Activated CD4-positive, alpha-beta T cell treated with anti-CD3 and anti-CD28 coated beads, Interleukin-2, Interleukin-4, amounts not matched to agents 100 ng/mL and 50 ng/mL, durations not matched to agents 16 hours and 8 hours (primary cell): ENCODE measurements around the gene PRLH.

Source experiments
- DNase-seq: peaks from one replicate; pipeline ENCODE4 v3.0.0-alpha.2; 2020; ENCODE audit warnings: low spot score

PRLH gene

DNA sequence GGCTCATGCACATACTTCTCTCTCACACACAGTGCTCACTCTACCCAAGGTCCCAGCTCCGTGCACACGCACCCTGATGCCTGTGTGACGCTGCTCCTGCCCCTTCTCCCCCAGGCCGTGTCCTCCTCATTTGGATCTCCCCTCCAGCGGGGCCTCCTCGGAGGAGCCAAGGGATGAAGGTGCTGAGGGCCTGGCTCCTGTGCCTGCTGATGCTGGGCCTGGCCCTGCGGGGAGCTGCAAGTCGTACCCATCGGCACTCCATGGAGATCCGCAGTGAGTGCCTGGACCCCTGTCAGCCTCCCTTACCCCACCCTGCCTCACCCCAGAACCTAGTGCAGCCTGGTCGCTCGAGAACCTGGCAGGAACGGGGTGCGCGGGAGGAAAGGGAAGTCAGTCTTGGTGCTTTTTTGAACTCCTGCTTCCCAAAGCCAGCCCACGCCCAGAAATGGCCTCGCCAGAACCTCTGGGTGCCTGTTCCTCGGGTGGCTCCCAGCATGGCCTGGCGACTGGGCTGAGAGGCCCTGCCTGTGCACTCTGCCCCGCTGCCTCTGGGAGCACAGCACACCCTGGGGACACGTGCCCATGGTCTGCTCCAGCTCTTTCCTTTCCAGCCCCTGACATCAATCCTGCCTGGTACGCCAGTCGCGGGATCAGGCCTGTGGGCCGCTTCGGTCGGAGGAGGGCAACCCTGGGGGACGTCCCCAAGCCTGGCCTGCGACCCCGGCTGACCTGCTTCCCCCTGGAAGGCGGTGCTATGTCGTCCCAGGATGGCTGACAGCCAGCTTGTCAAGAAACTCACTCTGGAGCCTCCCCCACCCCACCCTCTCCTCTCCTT is at the start of gene PRLH:
Gene PRLH, plus strand, starts transcription at position 174 of the 835 bp plus-strand sequence. Its CDS starts 0 bp downstream, at position 174.
- no peak for DNase-seq

DNA sequence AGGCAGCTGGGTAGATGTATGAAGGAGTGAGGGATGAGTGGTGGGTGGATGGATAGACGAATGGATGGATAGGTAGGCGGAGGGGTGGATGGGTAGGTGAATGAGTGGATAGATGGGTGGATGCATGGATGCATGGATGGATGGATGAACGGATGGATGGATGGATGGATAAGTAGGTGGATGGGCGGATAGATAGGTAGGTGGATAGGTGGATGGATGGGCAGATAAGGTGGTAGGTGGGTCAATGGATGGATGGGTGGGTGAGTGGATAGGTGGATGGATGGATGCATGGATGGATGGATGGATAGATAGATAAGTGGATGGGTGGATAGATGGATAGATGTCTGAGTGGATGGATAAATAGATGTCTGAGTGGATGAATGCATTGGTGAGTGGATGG is 49.2 kb upstream of the PRLH start:
- DNase-seq: no peak

DNA sequence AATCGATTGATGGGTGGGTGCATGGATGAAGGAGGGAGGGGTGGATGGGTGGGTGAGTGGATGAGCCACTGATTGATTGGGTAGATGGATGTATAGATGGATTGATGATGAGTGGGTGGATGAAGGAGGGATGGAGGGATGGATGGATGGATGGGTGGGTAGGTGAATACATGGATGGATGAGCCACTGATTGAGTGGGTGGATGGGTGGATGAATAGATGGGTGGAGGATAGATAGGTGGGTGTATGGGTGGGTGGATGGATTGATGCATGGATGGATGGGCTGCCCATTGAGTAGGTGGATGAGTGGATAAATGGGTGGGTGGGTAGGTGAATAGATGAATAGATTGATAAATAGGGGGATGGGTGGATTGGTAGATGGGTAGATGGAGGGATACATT is 48.4 kb upstream of the PRLH start:
- no peak for DNase-seq

GRCh38 chr2:237519506-237520245 is 46.7 kb upstream of the PRLH start:
- no peak for DNase-seq

DNA sequence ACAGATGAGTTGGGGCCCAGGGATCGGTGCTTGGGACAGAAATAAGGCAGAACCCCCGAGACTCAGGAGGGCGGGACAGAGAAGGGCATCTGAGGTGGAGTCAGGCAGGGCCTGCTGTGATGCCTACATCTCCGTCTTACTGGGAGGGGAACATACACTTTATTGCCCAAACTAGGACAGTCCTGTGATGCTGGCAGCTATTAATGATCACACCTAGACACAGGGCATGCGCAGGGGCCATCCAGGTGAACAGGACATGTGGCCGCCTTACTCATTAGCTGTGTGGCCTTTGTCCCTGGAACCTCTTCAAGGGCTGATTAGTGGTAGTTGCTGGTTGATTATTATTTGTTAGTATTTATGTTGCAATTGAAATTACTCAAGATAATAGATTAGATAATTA is 46.1 kb upstream of the PRLH start:
- DNase-seq: no peak

DNA sequence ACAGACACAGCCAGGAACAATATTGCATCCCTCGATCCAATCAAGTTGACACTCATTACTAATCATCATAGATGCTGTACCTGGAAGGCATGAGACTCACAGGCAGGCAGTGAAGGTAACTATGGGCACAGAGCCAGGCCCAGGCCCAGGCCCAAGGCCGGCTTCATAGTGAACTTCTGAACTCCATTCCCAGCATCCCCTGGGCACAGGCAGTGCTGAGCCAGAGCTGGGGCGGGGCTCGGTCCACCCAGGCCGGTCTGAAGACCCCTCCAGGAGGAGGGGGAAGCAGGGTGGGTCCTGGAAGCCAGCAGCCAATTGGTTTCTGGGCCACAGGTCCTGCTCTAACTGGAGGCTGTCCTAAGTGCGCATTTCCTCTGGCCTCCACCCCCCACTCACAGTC is 41.7 kb upstream of the PRLH start:
- no peak for DNase-seq

DNA sequence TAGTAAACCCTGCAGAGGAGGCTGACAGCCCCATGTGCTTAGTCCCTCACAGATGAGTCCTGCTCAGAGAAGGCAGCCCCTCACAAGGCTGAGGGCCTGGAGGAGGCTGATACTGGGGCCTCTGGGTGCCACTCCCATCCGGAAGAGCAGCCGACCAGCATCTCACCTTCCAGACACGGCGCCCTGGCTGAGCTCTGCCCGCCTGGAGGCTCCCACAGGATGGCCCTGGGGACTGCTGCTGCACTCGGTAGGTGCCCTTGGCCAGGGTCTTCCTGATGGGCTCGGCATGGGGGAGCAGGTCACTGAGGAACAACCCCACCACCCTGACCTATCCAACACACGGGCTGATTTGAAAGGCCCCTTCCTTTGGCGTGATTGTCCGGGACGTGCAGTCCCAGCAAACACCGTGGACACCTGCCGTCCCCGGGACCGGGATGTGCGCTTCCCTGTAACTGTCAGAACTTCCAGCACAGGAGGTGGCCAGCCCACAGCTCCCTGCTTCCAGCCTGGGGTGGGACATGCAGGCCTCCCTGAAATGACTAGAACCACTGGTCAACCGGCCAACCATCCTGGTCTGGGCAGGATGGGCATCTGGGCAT is 40.7 kb upstream of the PRLH start:
- DNase-seq: no peak

DNA sequence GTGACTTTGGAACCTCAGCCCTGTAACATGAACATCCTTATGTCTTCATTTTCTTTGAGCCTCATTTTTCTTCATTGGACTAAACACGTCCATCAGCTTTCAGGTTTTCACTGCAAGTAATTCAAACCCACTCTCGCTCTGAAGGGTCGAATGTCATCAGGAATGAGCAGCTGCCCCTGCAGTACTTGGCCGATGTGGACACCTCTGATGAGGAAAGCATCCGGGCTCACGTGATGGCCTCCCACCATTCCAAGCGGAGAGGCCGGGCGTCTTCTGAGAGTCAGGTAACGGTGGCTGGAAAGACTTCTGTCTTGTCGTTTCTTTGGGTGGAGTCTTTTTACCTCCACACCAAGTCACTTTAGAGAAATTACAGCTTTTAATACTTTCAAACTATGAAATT is 39.1 kb upstream of the PRLH start:
- no peak for DNase-seq

GRCh38 chr2:237527766-237528165 is 38.6 kb upstream of the PRLH start:
- DNase-seq: no peak

DNA sequence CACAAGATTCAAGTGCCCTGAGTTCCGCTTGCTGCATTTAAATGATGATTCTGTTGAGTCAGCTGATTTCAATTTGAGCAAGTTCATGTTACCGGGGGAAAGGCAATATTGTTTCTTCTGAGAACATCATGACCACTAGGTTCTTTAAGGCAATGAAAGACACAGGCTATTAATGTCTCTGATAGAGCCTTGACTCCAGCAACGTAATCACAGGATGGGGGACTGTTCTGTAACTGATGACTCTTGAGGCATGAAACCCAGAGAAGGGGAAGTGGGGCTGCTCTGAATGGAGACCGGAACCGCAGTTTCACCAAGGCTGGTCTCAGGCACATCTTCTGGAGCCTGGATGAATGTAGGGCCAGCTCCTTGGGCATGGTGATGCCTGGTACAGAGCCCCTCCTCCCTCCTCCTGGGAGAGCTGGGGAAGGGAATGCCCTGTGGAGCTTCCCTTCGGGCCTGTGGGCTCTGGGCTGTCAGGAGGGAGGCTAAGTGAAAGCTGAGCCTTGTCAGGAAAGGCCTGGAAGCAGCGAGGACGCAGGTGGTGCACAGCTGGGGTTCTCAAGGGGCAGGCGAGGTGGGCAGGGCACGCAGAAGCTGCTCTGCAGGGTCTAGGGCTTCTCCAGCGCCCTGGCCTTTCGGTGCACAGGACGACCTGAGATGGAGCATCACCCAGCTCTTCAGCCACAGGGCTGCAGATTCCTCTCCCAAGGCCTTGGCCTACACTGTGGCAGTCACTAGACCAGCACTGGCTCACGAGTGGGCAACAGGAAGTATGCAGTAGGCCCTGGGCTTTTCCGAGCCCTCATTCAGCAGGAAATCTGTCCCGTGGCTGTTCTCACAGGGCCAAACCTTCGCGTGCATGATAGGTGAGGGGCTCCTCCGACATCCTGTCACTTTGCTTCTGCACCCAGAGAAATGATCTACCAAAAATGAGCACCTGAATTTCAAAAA is 36.6 kb upstream of the PRLH start:
- no peak for DNase-seq

DNA sequence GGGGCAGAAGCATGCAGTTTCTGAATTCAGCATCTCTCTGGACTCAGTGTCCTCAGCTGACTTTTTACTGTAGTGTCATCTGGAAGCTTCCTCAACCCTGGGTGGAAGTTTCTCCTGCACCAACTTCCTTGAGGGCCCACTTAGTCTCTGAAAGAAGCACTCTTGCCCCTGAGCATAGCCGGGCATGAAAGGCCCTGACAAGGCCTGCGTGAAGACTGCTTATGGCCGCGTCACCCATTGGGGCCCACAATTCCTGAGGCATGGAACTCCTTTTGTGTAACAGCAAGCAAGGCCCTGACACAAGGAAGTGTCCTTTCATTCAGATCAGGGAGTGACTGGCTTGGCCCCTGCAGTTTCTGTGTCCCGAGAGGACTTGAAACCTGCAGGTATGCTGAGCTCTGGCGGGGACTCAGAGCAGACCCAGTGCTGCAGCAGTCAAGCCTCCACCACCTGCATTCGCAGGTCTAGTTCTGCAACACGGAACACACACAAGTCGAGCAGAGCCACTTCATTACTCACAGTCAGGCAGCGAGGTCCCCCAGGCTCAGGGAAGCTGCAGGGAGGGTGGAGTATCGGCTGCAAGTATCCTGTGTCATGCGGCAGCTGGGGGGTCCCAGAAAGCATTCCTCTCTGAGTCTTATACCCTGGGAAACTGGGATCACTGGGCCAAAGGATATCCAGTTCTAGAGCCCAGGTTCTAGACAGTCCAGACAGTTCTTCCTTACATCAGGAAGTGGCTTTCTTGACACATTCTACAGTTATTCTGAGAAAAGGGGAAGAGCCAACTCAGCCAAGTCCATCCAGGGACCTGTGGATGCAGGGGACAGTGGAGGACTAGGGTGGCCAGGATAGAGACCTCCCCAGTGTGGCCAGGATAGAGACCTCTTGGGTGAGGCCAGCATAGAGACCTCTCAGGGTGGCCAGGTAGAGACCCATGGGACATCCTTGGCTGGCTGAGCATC is 35.6 kb upstream of the PRLH start:
- no peak for DNase-seq

GRCh38 chr2:237532160-237532559 is 34.2 kb upstream of the PRLH start:
- no peak for DNase-seq

GRCh38 chr2:237533668-237534161 is 32.7 kb upstream of the PRLH start:
- DNase-seq: no peak

DNA sequence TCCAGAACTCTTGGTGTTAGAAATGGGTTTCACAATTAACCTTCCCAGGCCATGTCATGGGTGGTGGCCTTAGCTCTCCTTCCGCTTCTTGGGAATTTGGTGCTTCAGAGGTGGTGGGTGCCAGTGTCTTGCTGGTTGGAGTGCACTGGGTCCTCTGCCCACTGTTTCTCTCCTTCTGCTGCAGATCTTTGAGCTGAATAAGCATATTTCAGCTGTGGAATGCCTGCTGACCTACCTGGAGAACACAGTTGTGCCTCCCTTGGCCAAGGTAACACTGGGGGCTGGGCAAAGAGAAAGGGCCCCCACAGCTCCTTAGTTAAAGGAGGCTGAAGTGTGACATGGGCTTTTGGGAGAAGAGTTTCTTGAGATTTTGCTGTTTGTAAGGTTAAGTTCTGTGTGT is 32.0 kb upstream of the PRLH start:
- no peak for DNase-seq

DNA sequence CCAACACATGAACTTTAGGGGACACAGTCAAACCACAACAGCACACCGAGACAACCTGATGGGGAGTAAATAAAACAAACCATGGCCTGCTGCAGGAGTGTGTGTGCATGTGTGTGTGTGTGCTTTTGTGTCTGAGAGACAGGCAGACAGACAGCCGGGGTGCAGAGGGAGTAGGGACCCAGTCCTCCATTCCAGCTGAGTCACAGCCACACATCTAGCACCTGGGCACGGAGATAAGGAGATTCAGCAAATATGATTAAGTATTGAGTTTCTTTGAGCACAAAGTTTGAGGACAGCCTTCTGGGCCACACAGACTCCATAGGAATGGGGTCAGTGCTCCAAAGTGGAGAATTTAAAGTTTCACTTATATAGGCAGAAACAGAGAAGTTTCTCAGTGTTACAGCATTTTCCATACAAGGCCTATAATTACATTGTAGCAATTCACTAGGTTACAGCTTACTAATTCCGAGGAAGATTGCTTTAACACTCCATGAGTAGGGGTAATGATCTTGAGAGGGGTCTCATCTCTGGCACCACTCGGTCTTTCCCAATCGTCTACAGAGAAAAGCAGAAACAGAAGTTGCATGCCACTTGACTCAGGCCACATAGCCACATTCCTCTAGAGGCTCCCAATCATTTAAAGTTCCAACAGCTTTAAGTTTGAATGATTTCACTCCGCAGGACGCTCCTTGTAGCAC is 30.8 kb upstream of the PRLH start:
- DNase-seq: no peak

DNA sequence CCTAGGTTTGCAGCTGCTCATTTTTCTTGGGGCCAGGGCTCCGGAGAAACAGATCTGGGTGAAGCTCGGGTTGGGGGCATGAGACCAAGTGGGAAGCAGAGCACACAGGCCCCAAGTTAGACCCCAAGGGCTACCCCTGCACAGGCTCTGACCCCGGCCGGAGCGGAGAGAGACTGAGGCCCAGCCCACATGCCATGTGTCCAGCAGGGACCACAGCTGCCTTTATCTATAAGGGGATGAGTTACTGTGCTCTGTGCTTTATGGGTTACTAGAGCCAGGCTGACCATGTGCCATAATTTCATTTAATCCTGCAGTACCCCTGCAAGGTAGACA is 30.3 kb upstream of the PRLH start:
- DNase-seq: no peak

DNA sequence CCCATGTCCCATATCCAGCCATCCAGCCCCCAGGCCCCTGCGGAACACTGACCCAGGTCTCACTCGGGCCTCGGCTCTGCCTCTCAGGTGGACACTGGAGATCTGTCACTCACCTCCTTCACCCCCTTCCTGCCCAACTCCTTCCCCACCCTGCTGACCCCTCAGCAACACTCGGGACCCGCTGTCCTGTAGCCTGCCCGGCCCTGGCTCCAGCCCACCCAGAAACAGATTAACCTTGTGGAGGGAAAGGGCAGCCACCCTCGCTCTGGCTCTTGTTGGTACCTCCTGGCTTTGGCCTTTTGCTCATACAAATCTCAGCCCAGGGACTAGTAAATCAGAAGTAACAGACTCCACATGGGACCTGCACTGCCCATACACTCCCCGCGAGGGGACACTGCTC is 29.8 kb upstream of the PRLH start:
- no peak for DNase-seq

- no peak for DNase-seq
Measured at GRCh38 chr2:237538001-237538720, 28.2 kb upstream of the PRLH start.

- DNase-seq: no peak
Measured at GRCh38 chr2:237538901-237539300, 27.5 kb upstream of the PRLH start.
